NCI-H446 treated with DMSO at 0.1 percent for 48 hours (cell line): ENCODE results near the gene BICDL2.
A peak's percentile ranks its signal among the peaks of the same experiment; 100 is the strongest.

Experiments
- DNase-seq: peaks from one replicate; lab custom pipeline; 2025; lab: John Stamatoyannopoulos, UW

Gene BICDL2

DNA sequence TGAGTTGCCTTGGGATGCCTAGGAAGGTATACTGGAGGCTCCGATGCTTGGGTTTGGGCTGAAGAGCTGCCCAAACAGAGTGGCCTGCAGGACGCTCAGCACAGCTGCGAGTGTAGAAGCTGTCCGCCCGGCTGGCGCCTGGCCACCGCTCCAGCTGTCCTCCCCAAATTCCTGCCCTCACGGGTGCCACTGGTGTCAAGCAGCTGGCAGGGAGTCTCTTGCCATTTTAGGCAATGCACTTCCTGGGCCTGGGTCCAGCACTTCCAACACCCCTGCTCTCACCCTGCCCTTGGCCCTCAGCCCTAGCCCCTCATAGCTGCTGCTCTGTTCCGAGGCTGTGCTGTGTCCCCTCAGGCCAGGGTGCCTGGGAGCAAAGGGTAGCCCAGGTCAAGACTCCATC, 51.3 kb downstream of the BICDL2 start:
- peak; percentile 35 for DNase-seq

DNA sequence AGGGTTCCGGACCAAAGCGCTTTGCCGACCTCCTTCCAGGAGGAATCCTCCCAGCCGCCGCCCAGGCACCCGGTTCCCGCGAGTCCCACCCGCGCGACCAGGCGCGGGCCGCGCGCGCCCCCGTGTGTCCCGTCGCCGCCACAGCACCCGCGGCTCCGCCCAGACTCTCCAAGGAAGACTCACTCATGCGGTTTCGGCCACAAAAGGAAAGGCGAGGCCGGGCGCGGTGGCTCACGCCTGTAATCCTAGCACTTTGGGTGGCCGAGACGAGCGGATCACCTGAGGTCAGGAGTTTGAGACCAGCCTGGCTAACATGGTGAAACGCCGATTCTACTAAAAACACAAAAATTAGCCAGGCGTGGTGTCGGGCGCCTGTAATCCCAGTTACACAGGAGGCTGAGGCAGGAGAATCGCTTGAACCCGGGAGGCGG, 53.0 kb downstream of the BICDL2 start:
- peak; percentile 26 for DNase-seq

DNA sequence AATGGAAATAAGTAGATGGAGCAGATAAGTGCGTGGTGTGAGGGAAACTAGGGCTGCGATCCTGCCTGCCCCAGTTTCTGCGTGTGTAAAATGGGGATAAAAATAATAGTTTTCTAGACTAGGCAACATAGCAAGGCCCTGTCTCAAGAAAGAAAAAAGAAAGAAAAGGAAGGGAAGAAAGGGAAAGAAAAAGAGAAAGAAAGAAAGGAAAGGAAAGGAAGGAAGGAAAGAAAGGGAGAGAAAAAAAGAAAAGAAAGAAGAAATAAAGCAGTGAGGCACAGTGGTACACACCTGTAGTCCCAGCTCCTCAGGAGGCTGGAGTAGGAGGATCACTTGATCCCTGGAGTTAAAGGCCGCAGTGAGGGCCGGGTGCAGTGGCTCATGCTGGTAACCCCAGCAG, 54.3 kb downstream of the BICDL2 start:
- DNase-seq: no peak

DNA sequence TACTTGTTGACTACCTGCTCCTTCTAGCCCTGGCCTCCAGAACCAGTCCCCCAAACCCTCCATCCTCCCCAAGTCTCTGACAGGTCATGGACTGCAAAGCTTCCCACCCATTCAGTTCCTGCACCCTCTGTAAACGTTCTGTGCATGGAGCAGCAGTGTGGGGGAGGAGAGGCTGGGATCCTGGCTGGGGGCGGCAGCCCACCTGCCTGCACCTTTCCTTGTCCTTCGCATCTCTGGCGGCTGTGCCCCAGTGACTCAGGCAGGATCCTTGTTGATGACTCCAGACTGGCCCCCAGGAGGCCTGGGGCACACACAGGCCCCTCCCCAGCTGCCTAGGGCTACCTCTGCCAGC, 54.9 kb downstream of the BICDL2 start:
- DNase-seq: no peak

DNA sequence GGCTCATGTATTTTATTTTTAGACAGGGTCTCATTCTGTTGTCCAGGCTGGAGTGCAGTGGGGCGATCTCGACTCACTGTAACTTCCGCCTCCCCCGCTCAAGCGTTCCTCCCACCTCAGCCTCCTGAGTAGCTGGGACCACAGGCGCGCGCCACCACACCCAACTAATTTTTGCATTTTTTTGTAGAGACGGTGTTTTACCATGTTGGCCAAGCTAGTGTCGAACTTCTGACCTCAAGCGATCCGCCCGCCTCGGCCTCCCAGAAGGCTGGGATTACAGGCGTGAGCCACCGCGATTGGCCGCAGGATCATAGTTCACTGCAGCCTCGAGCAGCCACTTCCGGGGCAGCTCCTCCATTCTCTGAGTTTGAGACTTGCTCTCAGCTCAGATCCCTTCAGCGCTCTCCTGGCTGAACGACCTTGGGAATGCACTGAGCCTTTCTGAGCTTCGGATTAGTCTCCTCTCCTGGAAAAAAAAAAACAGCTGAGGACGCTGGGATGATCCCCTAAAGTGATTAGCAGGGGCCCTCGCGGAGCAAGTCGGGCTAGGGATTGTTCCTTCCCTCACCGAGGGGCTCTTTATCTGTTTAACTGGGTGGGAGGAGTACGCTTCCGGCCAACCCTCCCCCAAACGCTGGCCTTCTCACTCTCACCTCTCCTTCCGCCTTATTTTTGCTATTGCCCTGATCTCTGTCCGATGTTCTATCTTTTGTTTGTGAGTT, 55.4 kb downstream of the BICDL2 start:
- DNase-seq: no peak

DNA sequence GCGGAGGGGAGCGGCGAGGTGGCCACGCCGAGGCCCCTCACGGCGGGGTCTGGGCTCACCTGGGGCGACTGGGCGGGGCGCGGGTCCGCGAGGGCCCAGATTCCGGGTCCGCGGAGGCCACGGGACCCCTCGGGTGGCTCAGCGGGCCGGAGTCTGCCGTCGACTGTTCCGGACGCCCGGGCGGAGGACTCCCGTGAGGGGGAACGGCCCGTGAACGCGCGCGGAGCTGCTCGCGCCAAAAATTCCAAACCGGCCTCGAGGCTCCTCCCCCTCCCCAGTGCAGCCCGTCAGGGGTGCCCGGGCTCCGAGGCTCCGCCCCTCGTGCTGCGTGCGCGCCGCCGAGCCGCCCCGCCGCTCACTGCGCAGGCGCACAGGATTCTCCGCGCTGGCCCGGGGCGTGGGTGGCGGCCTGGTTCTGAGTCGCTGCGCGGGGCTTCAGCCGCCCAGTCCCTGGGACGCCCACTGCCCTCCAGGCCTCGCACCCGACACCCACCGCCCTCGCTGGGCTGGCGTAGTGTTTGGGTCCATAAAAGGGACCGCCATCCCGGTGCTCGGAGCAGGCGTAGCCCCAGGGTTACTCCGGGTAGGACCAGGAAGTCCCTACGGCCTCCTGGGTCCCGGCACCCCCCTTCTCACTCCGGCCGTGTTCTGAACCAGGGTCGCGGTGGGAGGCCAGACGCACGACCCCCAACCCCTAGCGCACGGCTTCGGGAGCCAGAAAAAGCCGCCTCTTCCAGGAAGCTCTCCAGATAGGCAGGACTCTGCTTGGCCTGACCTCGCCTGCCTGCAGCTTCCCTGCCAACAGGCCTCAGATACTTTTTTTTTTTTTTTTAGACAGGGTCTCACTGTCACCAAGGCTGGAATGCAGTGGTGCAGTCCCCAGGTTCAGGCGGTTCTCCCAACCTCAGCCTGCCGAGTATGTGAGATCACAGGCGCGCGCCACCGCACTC, 56.2 kb downstream of the BICDL2 start, which contains the start of gene PKMYT1:
Gene PKMYT1 (minus strand): TSS at position 220 of the 950 bp plus-strand sequence. CDS start 789 bp downstream, outside the sequence.
- peak; percentile 51 for DNase-seq

DNA sequence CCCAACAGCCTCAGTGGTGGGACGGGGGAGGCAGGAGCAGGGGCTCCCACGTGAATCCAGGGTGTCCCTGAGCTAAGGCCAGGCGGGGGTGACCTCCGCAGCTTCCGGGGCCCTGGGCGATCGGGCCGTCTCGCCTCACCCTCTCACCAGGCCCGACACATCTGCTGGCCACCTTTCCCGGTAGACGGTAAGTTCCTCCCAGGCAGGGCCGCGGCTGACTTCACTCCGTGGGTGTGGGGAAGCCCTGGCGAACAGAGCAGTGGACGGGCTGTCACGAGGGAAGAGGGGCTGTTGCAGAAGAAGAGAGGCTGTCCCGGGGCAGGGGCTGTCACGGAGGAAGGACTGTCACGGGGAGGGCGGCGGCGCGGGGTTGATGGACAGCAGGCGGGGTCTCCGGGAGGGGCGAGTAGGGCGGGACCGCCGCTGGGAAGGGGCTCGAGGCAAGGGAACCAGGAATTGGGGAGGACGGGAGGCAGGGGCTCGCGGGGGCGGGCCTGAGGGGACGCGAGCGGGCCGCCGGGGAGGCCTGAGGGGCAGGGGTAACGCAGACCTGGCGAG, 57.0 kb downstream of the BICDL2 start:
- DNase-seq: no peak
